Rectal smooth muscle tissue (tissue), 1 donor: ENCODE results near the gene FAM53A.

Experiments
- H3K27ac ChIP-seq: one replicate; pipeline ENCODE4 v1.7.0; 2013; ENCODE audit warnings: low read depth, low read length, inconsistent platforms
- H3K27me3 ChIP-seq: one replicate; pipeline ENCODE4 v1.7.0; 2013; ENCODE audit warnings: low read length; ENCODE audit not compliant: control insufficient read depth, insufficient read depth
- H3K36me3 ChIP-seq: one replicate; pipeline ENCODE4 v1.7.0; 2013; ENCODE audit warnings: low read length; ENCODE audit not compliant: control insufficient read depth, insufficient read depth
- H3K4me1 ChIP-seq: one replicate; pipeline ENCODE4 v1.7.0; 2013; ENCODE audit warnings: low read length; ENCODE audit not compliant: control insufficient read depth, insufficient read depth
- H3K4me3 ChIP-seq: one replicate; pipeline ENCODE4 v1.7.0; 2013; ENCODE audit warnings: low read length
- H3K9ac ChIP-seq: one replicate; pipeline ENCODE4 v1.7.0; 2013; ENCODE audit warnings: low read length

FAM53A gene

DNA sequence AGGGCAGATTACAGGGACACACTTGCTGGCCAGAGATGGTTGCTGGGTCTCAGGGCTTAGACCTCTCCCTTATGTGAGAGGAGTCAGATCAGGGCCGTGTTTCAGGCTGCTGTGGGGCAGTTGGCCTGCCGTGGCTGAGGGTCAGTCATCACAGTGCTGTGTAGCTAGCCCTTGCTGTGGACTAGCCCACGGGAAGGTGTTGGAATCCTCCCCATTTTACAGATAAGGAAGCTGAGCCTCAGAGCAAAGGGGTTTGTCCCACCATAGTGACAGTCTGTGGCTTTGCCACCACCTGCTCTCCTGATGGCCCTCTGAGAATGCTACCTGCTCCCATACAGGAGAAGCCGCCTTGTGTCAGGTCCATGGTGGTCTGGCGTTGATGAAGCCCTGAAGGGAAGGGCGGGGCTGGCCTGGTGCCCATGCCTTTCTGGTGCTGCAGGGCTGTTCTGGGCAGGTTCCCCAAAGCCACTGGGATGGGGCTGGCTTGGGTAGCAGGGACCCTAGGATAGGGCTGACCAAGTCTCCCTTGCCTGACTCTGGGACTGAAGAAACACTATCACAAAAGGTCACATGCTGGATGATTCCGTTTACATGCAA, 2.4 kb upstream of the FAM53A start:
- Histone ChIP-seq H3K36me3 (no peaks in the 10 kb centered on the region), H3K27ac (no peak overlapping the region), H3K9ac (no peak overlapping the region), H3K4me3 (no peak overlapping the region), H3K27me3 (no peaks in the 10 kb centered on the region), H3K4me1 (no peaks in the 10 kb centered on the region)

DNA sequence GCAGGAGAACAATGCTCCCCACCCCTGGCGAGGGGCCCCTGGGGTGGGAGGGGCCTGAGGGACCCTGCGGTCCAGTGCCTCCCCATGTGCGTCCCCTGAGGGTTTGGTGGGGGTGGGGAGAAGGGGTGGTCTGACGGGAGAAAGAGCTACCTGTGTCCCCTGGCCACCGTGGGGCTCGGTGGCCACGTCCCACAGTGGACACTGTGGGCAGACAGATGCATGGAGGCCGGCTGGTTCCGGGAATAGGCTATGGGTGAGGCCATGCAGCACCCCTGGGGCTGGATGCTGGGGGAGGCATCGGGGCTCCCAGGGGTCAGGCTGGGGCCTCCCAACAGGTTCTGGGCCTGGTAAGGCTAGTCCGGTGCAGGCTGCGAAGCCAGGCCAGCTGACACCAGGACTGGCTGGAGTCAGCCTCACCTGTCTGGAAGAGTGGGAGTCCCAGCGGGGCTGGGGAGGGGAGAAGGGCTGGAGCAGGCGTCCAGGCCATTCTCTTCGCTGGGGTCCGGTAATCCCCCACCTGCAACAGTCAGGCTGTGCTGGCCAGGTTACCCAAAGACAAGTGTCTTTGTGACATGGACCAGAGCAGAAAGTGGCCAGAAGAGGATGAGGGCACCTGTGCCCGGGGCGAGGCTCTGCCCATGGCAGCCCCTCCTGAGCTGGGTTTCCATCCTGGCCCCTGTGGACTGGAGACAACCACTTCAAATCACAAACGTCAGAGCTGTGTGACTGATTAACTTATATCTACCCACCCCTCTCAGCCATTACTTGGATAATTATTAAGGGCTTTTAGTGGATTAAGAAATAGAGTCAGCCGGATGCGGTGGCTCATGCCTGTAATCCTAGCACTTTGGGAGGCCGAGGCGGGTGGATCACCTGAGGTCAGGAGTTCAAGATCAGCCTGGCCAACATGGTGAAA, 1.4 kb upstream of the FAM53A start:
- H3K4me1 ChIP-seq: no peaks in the 10 kb centered on the region
- no peaks in the 10 kb centered on the region for H3K27me3 ChIP-seq
- peak overlapping the region; percentile 58 for H3K4me3 ChIP-seq
- no peaks in the 10 kb centered on the region for H3K36me3 ChIP-seq
- H3K27ac ChIP-seq: no peak overlapping the region
- no peak overlapping the region for H3K9ac ChIP-seq

DNA sequence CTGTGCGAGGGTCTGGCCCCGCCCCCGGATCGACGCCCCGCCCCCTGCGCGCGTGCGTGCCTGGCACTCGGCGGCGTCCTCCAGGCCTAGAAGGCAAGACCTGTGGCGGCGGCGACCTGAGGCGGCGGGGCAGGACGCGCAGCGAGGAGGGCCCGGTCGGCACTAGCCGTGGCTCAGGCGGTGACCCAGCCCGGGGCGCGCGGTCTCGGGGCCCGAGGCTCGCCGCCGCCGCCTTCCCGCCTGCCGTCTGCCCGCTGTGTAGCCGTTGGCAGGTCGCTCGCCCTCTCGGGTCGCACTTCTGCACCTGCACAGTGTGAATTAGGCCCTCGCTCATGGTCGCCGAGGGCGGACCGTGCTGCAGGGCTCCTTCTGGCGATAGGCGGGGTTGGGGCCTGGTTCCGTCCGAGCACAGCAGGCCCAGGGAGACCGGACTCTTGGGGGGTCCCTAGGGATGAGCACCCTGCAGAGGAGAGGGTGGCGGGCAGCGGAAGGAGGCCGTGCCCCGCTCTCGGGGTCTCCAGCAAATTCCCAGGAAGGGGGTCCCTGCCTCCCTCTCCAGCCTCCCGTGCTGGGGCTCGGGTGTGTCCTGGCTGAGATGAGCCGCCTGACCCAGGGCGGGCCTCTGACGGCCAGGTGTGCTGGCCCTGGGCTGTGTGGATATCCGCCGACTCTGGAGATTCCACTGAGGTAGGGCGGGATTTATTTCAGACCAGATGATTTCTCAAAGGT, 557 bp upstream of the FAM53A start:
- H3K4me3 ChIP-seq: peak overlapping the region; percentile 58
- H3K27ac ChIP-seq: peak overlapping the region; percentile 50
- no peaks in the 10 kb centered on the region for H3K27me3 ChIP-seq
- no peaks in the 10 kb centered on the region for H3K36me3 ChIP-seq
- H3K4me1 ChIP-seq: no peaks in the 10 kb centered on the region
- no peak overlapping the region for H3K9ac ChIP-seq

DNA sequence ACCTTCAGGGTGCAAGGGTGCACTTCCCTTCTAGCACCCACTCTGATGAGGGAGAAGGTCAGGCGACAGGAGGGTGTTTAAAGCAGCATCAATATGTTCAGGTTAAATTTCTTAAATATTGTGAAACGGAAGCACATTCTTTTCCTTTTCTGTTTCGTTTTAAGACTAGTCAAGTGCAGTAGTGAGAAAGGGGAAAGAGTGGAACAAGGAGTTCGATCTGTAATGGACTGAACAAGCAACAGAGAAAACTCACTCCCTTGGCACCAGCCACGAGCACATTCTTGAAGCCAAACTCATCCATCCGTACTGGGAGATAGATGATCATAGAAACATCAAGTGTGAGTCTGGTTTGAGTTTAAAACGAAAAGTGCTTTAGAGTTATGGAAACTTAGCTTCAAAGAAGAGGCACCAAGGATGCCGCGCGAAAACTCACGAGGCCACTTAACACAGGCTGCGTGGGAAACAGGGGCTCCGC, 815 bp downstream of the FAM53A start:
- no peak overlapping the region for H3K9ac ChIP-seq
- H3K4me1 ChIP-seq: no peaks in the 10 kb centered on the region
- no peaks in the 10 kb centered on the region for H3K36me3 ChIP-seq
- peak overlapping the region; percentile 67 for H3K27ac ChIP-seq
- peak overlapping the region; percentile 73 for H3K4me3 ChIP-seq
- no peaks in the 10 kb centered on the region for H3K27me3 ChIP-seq

DNA sequence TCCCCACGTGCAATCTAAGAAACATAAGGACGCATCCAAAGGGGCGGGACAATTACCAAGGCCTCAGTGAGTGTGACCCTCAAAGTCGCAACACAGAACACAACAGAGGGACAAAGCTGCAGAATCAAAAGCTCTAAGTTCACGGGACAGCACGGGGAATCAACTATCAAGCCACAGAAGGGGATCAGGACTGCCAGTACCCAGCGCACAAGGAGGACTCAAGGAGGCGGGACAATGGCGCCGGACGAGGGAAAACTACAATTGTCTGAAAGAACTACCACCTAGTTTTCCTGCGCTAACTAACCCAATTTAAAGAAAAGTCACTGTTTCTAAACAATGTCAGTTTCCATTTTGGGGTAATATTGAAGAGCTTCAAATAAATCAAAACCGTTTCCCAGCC, 1.3 kb downstream of the FAM53A start:
- H3K27ac ChIP-seq: peak overlapping the region; percentile 67
- H3K4me3 ChIP-seq: peak overlapping the region; percentile 73

DNA sequence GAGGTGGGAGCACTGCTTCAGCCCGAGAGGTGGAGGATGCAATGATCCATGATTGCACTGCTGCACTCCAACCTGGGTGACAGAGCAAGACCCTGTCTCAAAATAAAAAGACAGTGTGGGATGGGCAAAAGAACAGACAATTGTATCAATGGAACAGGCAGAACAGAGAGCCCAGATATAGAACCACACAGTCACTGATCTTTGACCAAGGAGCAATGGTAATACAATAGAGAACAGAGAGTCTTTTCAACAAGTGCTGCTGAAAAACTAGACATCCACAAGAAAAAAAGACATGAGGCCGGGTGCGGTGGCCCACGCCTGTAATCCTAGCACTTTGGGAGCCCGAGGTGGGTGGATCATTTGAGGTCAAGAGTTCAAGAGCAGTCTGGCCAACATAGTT, 5.9 kb downstream of the FAM53A start:
- no peak overlapping the region for H3K27ac ChIP-seq
- no peaks in the 10 kb centered on the region for H3K4me1 ChIP-seq
- no peaks in the 10 kb centered on the region for H3K36me3 ChIP-seq
- no peak overlapping the region for H3K9ac ChIP-seq
- H3K4me3 ChIP-seq: no peak overlapping the region
- H3K27me3 ChIP-seq: no peaks in the 10 kb centered on the region

More for the DNA sequence above, 1.3 kb downstream of the FAM53A start:
- Histone ChIP-seq H3K4me1 (no peaks in the 10 kb centered on the region), H3K36me3 (no peaks in the 10 kb centered on the region), H3K27me3 (no peaks in the 10 kb centered on the region), H3K9ac (no peak overlapping the region)

DNA sequence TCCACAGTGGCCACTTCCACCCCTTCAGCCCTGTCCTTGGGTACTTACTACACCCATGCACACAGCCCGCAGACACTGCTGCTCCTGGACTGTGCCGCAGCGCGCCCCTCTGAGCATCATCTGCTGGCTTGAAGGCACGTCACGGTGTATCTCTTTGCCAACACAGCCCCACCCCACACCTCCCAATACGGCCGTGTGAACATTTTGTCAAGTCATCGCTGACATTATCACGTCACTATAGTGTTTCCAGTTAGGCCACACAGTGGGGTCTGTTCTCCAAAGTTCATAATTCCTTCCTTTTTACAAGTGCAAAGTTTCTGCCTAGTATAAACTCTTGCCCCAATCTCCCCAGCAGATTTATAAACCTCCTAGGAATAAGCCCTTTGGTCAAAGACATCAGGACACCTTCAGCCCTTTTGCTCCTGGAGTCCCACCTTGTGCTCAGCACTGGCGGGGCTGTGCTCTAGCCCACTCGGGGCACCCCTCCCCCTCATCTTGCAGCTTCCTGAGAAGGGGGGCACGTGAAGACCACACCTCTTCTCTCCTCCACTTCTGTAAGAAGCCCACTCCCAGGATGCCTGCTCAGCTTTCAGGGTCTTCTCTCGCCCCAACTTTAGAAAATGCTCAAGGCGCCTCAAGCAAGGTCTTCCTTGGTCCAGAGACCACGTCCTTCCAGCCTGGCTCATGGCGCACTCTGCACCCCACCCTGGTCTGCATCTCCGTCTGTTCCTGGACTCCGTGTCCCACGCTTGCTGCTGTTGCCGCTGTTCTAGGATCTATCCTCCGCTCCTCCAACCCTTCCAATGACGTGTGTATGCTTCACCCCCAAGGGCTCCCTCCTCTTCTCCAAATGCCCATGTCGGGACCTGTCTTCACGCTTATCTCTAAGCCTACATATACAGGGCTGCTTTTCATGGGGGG, 7.2 kb downstream of the FAM53A start:
- Histone ChIP-seq H3K4me1 (no peaks in the 10 kb centered on the region), H3K27me3 (no peaks in the 10 kb centered on the region), H3K36me3 (no peaks in the 10 kb centered on the region), H3K27ac (no peak overlapping the region), H3K9ac (no peak overlapping the region), H3K4me3 (no peak overlapping the region)

DNA sequence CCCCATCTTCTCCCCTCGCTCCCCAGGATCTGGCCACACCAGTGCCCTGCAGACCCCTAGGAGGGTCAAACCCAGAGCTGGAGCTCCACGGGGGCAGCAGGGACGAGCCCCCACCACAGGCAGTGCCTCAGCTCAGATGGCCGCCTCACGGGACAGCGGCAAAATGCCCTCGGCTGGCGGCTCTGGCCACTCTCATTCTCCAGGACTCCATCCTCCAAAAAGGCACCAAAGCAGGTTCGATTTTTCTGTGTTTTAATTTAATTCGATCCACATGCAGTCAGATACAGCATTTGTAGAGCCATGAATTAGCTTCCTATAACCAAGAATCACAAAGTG, 8.3 kb downstream of the FAM53A start:
- Histone ChIP-seq H3K27me3 (no peaks in the 10 kb centered on the region), H3K4me1 (no peaks in the 10 kb centered on the region), H3K4me3 (no peak overlapping the region), H3K9ac (no peak overlapping the region), H3K36me3 (no peaks in the 10 kb centered on the region), H3K27ac (no peak overlapping the region)

DNA sequence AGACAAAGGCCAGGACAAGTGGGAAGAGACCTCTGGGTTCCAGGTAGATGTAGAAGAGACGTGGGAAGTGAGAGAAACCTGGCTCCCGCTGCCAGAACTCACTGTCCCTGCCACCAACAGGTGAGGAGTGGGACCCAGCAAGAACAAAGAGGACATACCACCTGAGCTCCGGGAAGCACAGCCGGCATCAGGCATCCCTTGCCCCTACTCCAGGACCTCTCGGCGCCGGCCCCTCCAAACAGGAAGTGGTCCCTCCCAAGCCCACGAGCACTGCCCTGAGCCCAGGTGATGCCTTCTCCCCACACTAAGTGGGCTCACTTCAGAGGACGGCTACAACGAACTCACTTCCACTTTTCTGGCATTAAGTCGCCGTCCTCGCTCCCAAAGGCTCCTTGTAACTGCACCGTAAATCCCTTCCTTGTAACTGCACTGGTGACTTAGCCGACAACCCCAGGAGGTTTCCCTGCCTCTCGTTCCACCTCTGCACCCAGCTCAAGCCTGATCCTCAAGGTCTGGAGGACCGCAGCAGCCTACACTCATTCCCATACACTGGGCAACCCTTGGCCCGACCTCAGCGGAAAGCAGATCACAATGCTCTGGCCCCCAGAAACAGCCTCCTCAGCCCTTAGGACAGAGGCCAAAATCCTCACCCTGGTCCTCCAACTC, 8.8 kb downstream of the FAM53A start:
- H3K9ac ChIP-seq: no peak overlapping the region
- no peak overlapping the region for H3K4me3 ChIP-seq
- H3K4me1 ChIP-seq: no peaks in the 10 kb centered on the region
- H3K27ac ChIP-seq: no peak overlapping the region
- H3K27me3 ChIP-seq: no peaks in the 10 kb centered on the region
- no peaks in the 10 kb centered on the region for H3K36me3 ChIP-seq

DNA sequence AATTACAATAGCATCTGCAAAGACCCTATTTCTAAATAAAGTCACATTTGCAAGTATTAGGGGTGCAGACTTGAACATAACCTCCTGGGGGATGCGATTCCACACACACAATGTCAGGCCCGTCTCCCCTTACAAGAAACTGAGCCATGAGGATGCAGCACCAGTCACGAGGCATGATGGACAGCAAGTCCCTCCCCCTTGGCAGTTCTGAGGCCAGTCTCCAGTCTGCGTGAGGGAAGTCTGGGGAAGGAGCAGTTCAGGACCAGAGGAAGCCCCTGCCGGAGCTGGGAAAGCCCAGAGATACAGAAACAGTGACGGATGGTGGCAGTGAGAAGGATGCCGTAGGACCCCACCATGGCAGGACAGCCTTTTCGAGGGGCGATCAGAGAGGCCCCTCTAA, 9.4 kb downstream of the FAM53A start:
- no peak overlapping the region for H3K27ac ChIP-seq
- H3K4me1 ChIP-seq: no peaks in the 10 kb centered on the region
- H3K9ac ChIP-seq: no peak overlapping the region
- no peak overlapping the region for H3K4me3 ChIP-seq
- H3K36me3 ChIP-seq: no peaks in the 10 kb centered on the region
- H3K27me3 ChIP-seq: no peaks in the 10 kb centered on the region

DNA sequence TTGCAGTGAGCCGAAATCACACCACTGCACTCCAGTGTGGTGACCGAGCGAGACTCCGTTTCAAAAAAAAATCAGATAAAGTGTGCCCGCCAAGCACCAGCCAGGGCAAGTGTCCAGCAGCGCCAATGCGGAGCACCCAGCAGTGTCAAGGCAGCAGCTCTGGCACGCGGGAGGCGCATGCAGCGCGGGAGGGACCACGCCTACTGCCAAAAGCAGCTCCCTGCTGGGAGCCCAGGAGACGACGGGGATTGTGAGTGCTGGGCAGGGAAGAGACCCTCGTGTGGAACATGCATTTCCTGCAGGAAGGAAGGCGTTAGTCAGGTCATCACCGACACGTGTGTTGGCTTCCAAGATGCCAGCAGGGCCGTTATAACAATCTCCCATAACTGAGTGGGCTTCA, 10.4 kb downstream of the FAM53A start:
- H3K27ac ChIP-seq: no peak overlapping the region
- no peak overlapping the region for H3K4me3 ChIP-seq
- H3K9ac ChIP-seq: no peak overlapping the region
- no peaks in the 10 kb centered on the region for H3K4me1 ChIP-seq
- no peaks in the 10 kb centered on the region for H3K36me3 ChIP-seq
- H3K27me3 ChIP-seq: no peaks in the 10 kb centered on the region
